ENCODE data around the gene TGFBR3. TPM values are rescaled to one million over a fixed set of nuclear protein-coding genes. Genes with fewer than 3 reads are reported as not detected.
A peak's percentile ranks its signal among the peaks of the same experiment; 100 is the strongest.

Gene TGFBR3
- total and polyA plus RNA-seq, 9 of the 15 experiments (the other 6 are each of a cell fraction or from before 2014, with no cell fraction given) = 3.6 to 32.4 (median 15.6) TPM

GRCh38 chr1:91724231-91724630 is 161.7 kb downstream of the TGFBR3 start:
- in situ Hi-C loops (cut with MboI) (no loop called here), intact Hi-C loops (cut with micrococcal nuclease) (no loop called here)
- H3K79me2 ChIP-seq (ENCODE audit: control insufficient read depth, insufficient read depth, low read length) = no peaks in the 10 kb centered on the region
- ATAC-seq (no peak), FAIRE-seq (peak; percentile 51), DNase-seq (ENCODE audit: extremely low read depth in 1 of 4, low spot score in 3 of 4) (no peak)
- ChIA-PET CTCF (ENCODE audit: low intra/inter-chr PET ratio) (no interaction called here), POLR2A (interaction anchor here (0.7 to 0.9 kb wide), 3 partner anchors 9 to 25 kb away, joined by 3 read pairs; no protein-coding TSS in a partner anchor)
- H3K36me3 ChIP-seq (ENCODE audit: control insufficient read depth, insufficient read depth, low read length) = peaks cover 51% of the 10 kb centered on the region; the same call in 2 of the 3 replicates
- BruUV-seq (replicated peaks) = no TSS peak
- H4K20me1 ChIP-seq (replicated peaks; ENCODE audit: control insufficient read depth, insufficient read depth, low read length) = no peaks in the 10 kb centered on the region
- WGBS (ENCODE audit: insufficient coverage, low coverage, missing lambda C conversion rate) = 65% methylated on average over 1 of the region's 1 CpG
- H3K9me1 ChIP-seq (ENCODE audit: control insufficient read depth, insufficient read depth, low read length) = no peaks in the 10 kb centered on the region
- H3K27ac ChIP-seq (ENCODE audit: extremely low read depth, low read depth, low read length) = no peak overlapping the region
- no peaks in the 10 kb centered on the region for H3K27me3 ChIP-seq (ENCODE audit: control insufficient read depth in 2 of 2, insufficient read depth in 2 of 2, low read length in 2 of 2)
- H3K9ac ChIP-seq (ENCODE audit: insufficient read depth in 1 of 2, low read depth in 2 of 2, low read length in 2 of 2) = no peak overlapping the region
- no peak overlapping the region for H3K4me3 ChIP-seq
- no peak overlapping the region for H3K4me2 ChIP-seq (ENCODE audit: insufficient read depth, low read length)
- H3K4me1 ChIP-seq (replicated peaks in 1 of 2; ENCODE audit: control insufficient read depth in 2 of 2, insufficient read depth in 2 of 2, low read length in 2 of 2) = peaks cover 7 to 32% of the 10 kb centered on the region in 2 experiments; a peak in 4 of 5 replicates
- H2AFZ ChIP-seq (ENCODE audit: low read depth, low read length) = no peak overlapping the region
- TF ChIP-seq, protein P1, sequence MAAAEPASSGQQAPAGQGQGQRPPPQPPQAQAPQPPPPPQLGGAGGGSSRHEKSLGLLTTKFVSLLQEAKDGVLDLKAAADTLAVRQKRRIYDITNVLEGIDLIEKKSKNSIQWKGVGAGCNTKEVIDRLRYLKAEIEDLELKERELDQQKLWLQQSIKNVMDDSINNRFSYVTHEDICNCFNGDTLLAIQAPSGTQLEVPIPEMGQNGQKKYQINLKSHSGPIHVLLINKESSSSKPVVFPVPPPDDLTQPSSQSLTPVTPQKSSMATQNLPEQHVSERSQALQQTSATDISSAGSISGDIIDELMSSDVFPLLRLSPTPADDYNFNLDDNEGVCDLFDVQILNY (CRISPR knock-in tag; IDR thresholded peaks at IDR 0.05) = no peak
- TF ChIP-seq FOXM1 (IDR thresholded peaks at IDR 0.05; ENCODE audit: low read depth) (no peak), FOXM1 (CRISPR knock-in tag; IDR thresholded peaks at IDR 0.05; ENCODE audit: low read depth) (no peak), STAG1 (CRISPR knock-in tag; IDR thresholded peaks at IDR 0.05; ENCODE audit: borderline replicate concordance) (no peak), KDM1A (IDR thresholded peaks at IDR 0.05) (no peak), KAT2B (IDR thresholded peaks at IDR 0.05; ENCODE audit: low read depth, low read length) (no peak), NR1H2 (CRISPR knock-in tag; IDR thresholded peaks at IDR 0.05) (no peak)
- no peaks in the 10 kb centered on the region for H3K9me3 ChIP-seq (replicated peaks; ENCODE audit: control insufficient read depth, insufficient read depth, low read depth, low read length)
